Neural cell (in vitro differentiated cells): ENCODE results near the gene STYXL1. TPM values are rescaled to one million over a fixed set of nuclear protein-coding genes. Genes with fewer than 3 reads are reported as not detected.
A peak's percentile ranks its signal among the peaks of the same experiment; 100 is the strongest.

Source experiments
- H2AFZ ChIP-seq: fragments of 200-600, 300-800 bp; sonication (generic), shearing (Covaris generic); 2 replicates; pipeline ENCODE4 v1.6.0; 2014; ENCODE audit warnings: low read depth, mild to moderate bottlenecking, antibody characterized with exemption, low read length, moderate library complexity
- H3F3A ChIP-seq: fragments of 200-600 bp; shearing (Covaris generic); 2 replicates; pipeline ENCODE4 v1.6.1; 2016; ENCODE audit warnings: mild to moderate bottlenecking, moderate library complexity, mixed read lengths, antibody characterized with exemption, low read length; ENCODE audit not compliant: insufficient read depth, poor library complexity, severe bottlenecking
- H3K27ac ChIP-seq: fragments of 200-600, 300-800 bp; sonication (generic), shearing (Covaris generic); 2 replicates; pipeline ENCODE4 v1.5.1; 2014; ENCODE audit warnings: mild to moderate bottlenecking, low read length, moderate library complexity
- H3K27me3 ChIP-seq: fragments of 300-800, 200-600 bp; sonication (generic), shearing (Covaris generic); 2 replicates; pipeline ENCODE4 v1.6.0; 2014; ENCODE audit warnings: mild to moderate bottlenecking, low read depth, low read length, moderate library complexity; ENCODE audit not compliant: insufficient read depth
- H3K36me3 ChIP-seq: fragments of 300-800, 200-600 bp; sonication (generic), shearing (Covaris generic); 2 replicates; pipeline ENCODE4 v1.5.1; 2014; ENCODE audit warnings: mild to moderate bottlenecking, antibody characterized with exemption, low read length, moderate library complexity; ENCODE audit not compliant: insufficient read depth
- H3K4me2 ChIP-seq: fragments of 300-800, 200-600 bp; sonication (generic), shearing (Covaris generic); 2 replicates; pipeline ENCODE4 v1.6.0; 2014; ENCODE audit warnings: mild to moderate bottlenecking, low read length
- H3K4me3 ChIP-seq: fragments of 300-800, 200-600 bp; sonication (generic), shearing (Covaris generic); 2 replicates; pipeline ENCODE4 v1.5.1; 2014; ENCODE audit warnings: mild to moderate bottlenecking, low read length, moderate library complexity
- H3K79me2 ChIP-seq: fragments of 200-600 bp; shearing (Covaris generic); replicated peaks from 2 replicates; pipeline ENCODE4 v1.6.0; 2014; ENCODE audit warnings: mild to moderate bottlenecking, low read length, moderate library complexity; ENCODE audit not compliant: insufficient read depth
- H3K9ac ChIP-seq: fragments of 300-800, 200-600 bp; sonication (generic), shearing (Covaris generic); 2 replicates; pipeline ENCODE4 v1.6.1; 2016; ENCODE audit warnings: mild to moderate bottlenecking, low read length, mixed read lengths
- H3K9me2 ChIP-seq: fragments of 200-600 bp; shearing (Covaris generic); 2 replicates; pipeline ENCODE4 v1.6.1; 2016; ENCODE audit warnings: mild to moderate bottlenecking, low read length, mixed read lengths; ENCODE audit not compliant: insufficient read depth
- H3K9me3 ChIP-seq: fragments of 200-600, 300-800 bp; sonication (generic), shearing (Covaris generic); 2 replicates; pipeline ENCODE4 v1.6.1; 2016; ENCODE audit warnings: mild to moderate bottlenecking, mixed run types, low read length, moderate library complexity, mixed read lengths
- H4K20me1 ChIP-seq: fragments of 200-600 bp; shearing (Covaris generic); 2 replicates; pipeline ENCODE4 v1.6.1; 2016; ENCODE audit warnings: mild to moderate bottlenecking, mixed run types; ENCODE audit not compliant: insufficient read depth
- EP300 ChIP-seq: fragments of 450-650 bp; conservative IDR thresholded peaks from 2 replicates; pipeline ENCODE4 v1.6.1; 2014; ENCODE audit warnings: antibody characterized with exemption, mild to moderate bottlenecking, moderate library complexity; ENCODE audit not compliant: poor library complexity, severe bottlenecking
- EZH2 ChIP-seq: fragments of 200-600, 300-800 bp; shearing (Covaris generic), sonication (generic); IDR thresholded peaks from 2 replicates; pipeline ENCODE4 v1.6.1; 2014; ENCODE audit warnings: antibody characterized with exemption, low read length, borderline replicate concordance, mild to moderate bottlenecking; ENCODE audit not compliant: insufficient read depth, poor library complexity, severe bottlenecking
- MXI1 ChIP-seq: fragments of 450-650 bp; conservative IDR thresholded peaks from 2 replicates; pipeline ENCODE4 v1.6.1; 2014; ENCODE audit warnings: antibody characterized with exemption, mild to moderate bottlenecking; ENCODE audit not compliant: poor library complexity, severe bottlenecking
- POLR2AphosphoS5 ChIP-seq: IDR thresholded peaks from 2 replicates; pipeline ENCODE4 v1.6.1; 2012
- RAD21 ChIP-seq: fragments of 450-650 bp; conservative IDR thresholded peaks from 2 replicates; pipeline ENCODE4 v1.6.1; 2014; ENCODE audit warnings: antibody characterized with exemption, mild to moderate bottlenecking, moderate library complexity
- SMC3 ChIP-seq: fragments of 450-650 bp; conservative IDR thresholded peaks from 2 replicates; pipeline ENCODE4 v1.6.1; 2014; ENCODE audit warnings: antibody characterized with exemption, mild to moderate bottlenecking, moderate library complexity; ENCODE audit not compliant: poor library complexity
- TAF1 ChIP-seq: IDR thresholded peaks from 2 replicates; pipeline ENCODE4 v1.6.1; 2012; ENCODE audit warnings: low read depth
- polyA minus RNA-seq: library from RNA; depleted of rRNA, polyadenylated mRNA; stranded (reverse); fragments of >200 nt; gene quantifications from 2 replicates; pipeline ENCODE4 v1.2.3, GENCODE V29; 2014
- polyA plus RNA-seq: library from polyadenylated mRNA; depleted of rRNA; stranded (reverse); fragments of >200 nt; gene quantifications from 2 replicates; pipeline ENCODE4 v1.2.3, GENCODE V29; 2014
- TF ChIP-seq, protein P1 (sequence below): fragments of 450-650 bp; IDR thresholded peaks from 2 replicates; pipeline ENCODE4 v1.5.1; 2014; ENCODE audit warnings: antibody characterized with exemption, mild to moderate bottlenecking, moderate library complexity; ENCODE audit not compliant: poor library complexity, severe bottlenecking
- TF ChIP-seq, protein P2 (sequence below): IDR thresholded peaks from 2 replicates; pipeline ENCODE4 v1.6.1; 2012; ENCODE audit warnings: borderline replicate concordance

STYXL1 gene, protein sequence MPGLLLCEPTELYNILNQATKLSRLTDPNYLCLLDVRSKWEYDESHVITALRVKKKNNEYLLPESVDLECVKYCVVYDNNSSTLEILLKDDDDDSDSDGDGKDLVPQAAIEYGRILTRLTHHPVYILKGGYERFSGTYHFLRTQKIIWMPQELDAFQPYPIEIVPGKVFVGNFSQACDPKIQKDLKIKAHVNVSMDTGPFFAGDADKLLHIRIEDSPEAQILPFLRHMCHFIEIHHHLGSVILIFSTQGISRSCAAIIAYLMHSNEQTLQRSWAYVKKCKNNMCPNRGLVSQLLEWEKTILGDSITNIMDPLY
- polyA plus RNA-seq (59.9 and 62.0 TPM in 2 replicates), polyA minus RNA-seq (18.3 and 28.4 TPM in 2 replicates)

DNA sequence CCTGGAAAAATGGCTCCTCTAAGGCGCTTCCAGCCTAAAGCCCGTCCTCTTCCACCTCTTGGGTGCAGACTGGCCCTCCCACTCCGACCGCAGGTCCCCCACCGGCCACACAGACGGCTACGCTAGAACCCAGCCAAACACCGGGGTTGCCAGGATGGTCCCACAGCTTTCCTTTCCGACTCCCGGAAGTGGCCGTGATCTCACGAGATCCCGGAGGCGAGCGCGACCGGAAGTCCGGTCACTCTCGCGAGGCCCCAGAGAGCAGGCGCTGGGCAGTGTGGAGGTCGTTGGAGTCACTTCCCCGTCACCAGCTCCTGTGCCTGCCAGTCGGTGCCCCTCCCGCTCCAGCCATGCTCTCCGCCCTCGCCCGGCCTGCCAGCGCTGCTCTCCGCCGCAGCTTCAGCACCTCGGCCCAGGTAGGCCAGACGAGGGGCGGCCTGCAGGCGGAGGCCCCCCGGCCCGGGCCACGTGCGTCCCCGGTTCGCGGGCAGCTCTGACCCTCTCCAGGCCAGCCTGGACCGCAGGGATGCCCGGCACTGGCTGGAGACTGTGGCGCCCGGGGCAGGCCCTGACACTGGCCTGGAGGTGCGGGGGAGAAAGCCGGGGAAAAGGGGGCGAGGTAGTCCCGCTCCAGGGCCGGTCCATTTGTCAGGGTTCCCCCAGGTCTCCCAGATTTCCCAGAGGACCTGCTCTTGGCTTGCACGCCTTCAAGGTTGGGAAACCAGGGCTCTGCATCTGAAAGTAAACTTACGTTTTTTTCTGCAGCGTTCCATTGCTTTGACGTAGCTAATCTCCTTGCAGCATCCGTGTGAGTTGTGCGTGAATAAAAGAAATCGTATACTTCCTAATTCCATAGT lies at the start of gene STYXL1, which contains the start of gene MDH2:
TSS of gene STYXL1 (minus strand) at position 190 of the 857 bp plus-strand sequence. CDS start 17,477 bp downstream, outside the sequence.
TSS of gene MDH2 (plus strand) at position 296 of the 857 bp plus-strand sequence. CDS start at position 351, 55 bp downstream.
- Histone ChIP-seq H3K27me3 (no peaks in the 10 kb centered on the region), H3K9me2 (no peaks in the 10 kb centered on the region), H3F3A (no peaks in the 10 kb centered on the region), H2AFZ (peak within 1 kb of the TSS; percentile 89), H3K4me2 (peak within 1 kb of the TSS; percentile 73), H3K79me2 (peaks cover 42% of the 10 kb centered on the region), H3K9me3 (no peaks in the 10 kb centered on the region), H3K9ac (peak within 1 kb of the TSS; percentile 97), H4K20me1 (no peaks in the 10 kb centered on the region), H3K27ac (peak within 1 kb of the TSS; percentile 83), H3K4me3 (peak within 1 kb of the TSS; percentile 98), H3K36me3 (no peaks in the 10 kb centered on the region)
- TF ChIP-seq, protein P1, sequence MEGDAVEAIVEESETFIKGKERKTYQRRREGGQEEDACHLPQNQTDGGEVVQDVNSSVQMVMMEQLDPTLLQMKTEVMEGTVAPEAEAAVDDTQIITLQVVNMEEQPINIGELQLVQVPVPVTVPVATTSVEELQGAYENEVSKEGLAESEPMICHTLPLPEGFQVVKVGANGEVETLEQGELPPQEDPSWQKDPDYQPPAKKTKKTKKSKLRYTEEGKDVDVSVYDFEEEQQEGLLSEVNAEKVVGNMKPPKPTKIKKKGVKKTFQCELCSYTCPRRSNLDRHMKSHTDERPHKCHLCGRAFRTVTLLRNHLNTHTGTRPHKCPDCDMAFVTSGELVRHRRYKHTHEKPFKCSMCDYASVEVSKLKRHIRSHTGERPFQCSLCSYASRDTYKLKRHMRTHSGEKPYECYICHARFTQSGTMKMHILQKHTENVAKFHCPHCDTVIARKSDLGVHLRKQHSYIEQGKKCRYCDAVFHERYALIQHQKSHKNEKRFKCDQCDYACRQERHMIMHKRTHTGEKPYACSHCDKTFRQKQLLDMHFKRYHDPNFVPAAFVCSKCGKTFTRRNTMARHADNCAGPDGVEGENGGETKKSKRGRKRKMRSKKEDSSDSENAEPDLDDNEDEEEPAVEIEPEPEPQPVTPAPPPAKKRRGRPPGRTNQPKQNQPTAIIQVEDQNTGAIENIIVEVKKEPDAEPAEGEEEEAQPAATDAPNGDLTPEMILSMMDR, result no peak
- TF ChIP-seq SMC3, result peak; percentile 44
- TF ChIP-seq MXI1, result peak; percentile 98
- peak; percentile 43 for TF ChIP-seq RAD21
- TF ChIP-seq POLR2AphosphoS5, result peak; percentile 93
- peak; percentile 28 for TF ChIP-seq EP300
- TF ChIP-seq, protein P2, sequence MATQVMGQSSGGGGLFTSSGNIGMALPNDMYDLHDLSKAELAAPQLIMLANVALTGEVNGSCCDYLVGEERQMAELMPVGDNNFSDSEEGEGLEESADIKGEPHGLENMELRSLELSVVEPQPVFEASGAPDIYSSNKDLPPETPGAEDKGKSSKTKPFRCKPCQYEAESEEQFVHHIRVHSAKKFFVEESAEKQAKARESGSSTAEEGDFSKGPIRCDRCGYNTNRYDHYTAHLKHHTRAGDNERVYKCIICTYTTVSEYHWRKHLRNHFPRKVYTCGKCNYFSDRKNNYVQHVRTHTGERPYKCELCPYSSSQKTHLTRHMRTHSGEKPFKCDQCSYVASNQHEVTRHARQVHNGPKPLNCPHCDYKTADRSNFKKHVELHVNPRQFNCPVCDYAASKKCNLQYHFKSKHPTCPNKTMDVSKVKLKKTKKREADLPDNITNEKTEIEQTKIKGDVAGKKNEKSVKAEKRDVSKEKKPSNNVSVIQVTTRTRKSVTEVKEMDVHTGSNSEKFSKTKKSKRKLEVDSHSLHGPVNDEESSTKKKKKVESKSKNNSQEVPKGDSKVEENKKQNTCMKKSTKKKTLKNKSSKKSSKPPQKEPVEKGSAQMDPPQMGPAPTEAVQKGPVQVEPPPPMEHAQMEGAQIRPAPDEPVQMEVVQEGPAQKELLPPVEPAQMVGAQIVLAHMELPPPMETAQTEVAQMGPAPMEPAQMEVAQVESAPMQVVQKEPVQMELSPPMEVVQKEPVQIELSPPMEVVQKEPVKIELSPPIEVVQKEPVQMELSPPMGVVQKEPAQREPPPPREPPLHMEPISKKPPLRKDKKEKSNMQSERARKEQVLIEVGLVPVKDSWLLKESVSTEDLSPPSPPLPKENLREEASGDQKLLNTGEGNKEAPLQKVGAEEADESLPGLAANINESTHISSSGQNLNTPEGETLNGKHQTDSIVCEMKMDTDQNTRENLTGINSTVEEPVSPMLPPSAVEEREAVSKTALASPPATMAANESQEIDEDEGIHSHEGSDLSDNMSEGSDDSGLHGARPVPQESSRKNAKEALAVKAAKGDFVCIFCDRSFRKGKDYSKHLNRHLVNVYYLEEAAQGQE, result no peak
- peak; percentile 83 for TF ChIP-seq TAF1
- no peak for TF ChIP-seq EZH2

DNA sequence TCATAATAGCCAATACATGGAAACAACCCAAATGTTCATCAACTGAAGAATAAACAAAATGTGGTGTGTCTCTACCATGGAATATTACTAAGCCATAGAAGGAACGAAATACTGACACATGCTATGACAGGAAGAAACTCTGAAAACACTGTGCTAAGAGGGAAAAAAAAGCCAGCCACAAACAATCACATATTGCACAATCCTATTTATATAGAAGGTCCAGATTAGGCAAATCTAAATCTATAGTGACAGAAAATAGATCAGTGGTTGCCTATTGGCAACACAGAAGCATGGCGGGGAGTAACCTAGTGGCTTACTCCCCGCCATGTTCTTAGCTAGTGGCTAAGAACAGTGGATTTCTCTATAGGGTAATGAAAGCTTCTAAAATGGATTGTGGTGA lies 48.1 kb upstream of the STYXL1 start:
- Histone ChIP-seq H3K27me3 (no peaks in the 10 kb centered on the region), H3F3A (no peaks in the 10 kb centered on the region), H3K27ac (no peak overlapping the region), H3K9me3 (no peaks in the 10 kb centered on the region), H3K4me3 (no peak overlapping the region), H3K9me2 (no peaks in the 10 kb centered on the region), H3K9ac (no peak overlapping the region), H2AFZ (no peak overlapping the region), H3K4me2 (no peak overlapping the region), H3K79me2 (no peaks in the 10 kb centered on the region), H3K36me3 (no peaks in the 10 kb centered on the region), H4K20me1 (no peaks in the 10 kb centered on the region)
- TF ChIP-seq EP300 (no peak), SMC3 (no peak), RAD21 (no peak), MXI1 (no peak), EZH2 (no peak), TAF1 (no peak), POLR2AphosphoS5 (no peak)
- TF ChIP-seq, protein P2, result no peak
- TF ChIP-seq, protein P1, result no peak
